ENCODE data around the gene BCL10. TPM values are rescaled to one million over a fixed set of nuclear protein-coding genes. Genes with fewer than 3 reads are reported as not detected.

BCL10 gene
- total and polyA plus RNA-seq, 2 donors = 14.9 to 17.6 TPM

- Histone ChIP-seq H3K36me3 (ENCODE audit: control insufficient read depth in 2 of 2, insufficient read depth in 2 of 2, low read length in 1 of 2) (no peaks in the 10 kb centered on the region), H3K4me3 (ENCODE audit: low read length in 2 of 2) (no peak overlapping the region), H3K27me3 (ENCODE audit: control insufficient read depth in 2 of 2, insufficient read depth in 1 of 2, low read length in 1 of 2) (no peaks in the 10 kb centered on the region), H3K9me3 (ENCODE audit: control insufficient read depth in 2 of 2, insufficient read depth in 1 of 2, low read length in 1 of 2) (no peaks in the 10 kb centered on the region), H3K27ac (ENCODE audit: low read depth in 1 of 2, low read length in 1 of 2) (no peak overlapping the region), H3K4me1 (ENCODE audit: control insufficient read depth in 2 of 2, insufficient read depth in 2 of 2, low read length in 2 of 2) (no peaks in the 10 kb centered on the region)
- no peak for DNase-seq (ENCODE audit: low read depth in 6 of 9, low spot score in 9 of 9)
Observed at GRCh38 chr1:85224295-85224694, 52.1 kb downstream of the BCL10 start.

GRCh38 chr1:85223334-85223733, 53.1 kb downstream of the BCL10 start:
- DNase-seq (ENCODE audit: low read depth in 6 of 9, low spot score in 9 of 9) = no peak
- no peaks in the 10 kb centered on the region for H3K9me3 ChIP-seq (ENCODE audit: control insufficient read depth in 2 of 2, insufficient read depth in 1 of 2, low read length in 1 of 2)
- H3K4me1 ChIP-seq (ENCODE audit: control insufficient read depth in 2 of 2, insufficient read depth in 2 of 2, low read length in 2 of 2) = no peaks in the 10 kb centered on the region
- no peak overlapping the region for H3K27ac ChIP-seq (ENCODE audit: low read depth in 1 of 2, low read length in 1 of 2)
- WGBS = 87% methylated on average over 5 of the region's 5 CpGs
- no peaks in the 10 kb centered on the region for H3K27me3 ChIP-seq (ENCODE audit: control insufficient read depth in 2 of 2, insufficient read depth in 1 of 2, low read length in 1 of 2)
- H3K36me3 ChIP-seq (ENCODE audit: control insufficient read depth in 2 of 2, insufficient read depth in 2 of 2, low read length in 1 of 2) = no peaks in the 10 kb centered on the region
- no peak overlapping the region for H3K4me3 ChIP-seq (ENCODE audit: low read length in 2 of 2)

- DNase-seq (ENCODE audit: low read depth in 6 of 9, low spot score in 9 of 9) = no peak
Observed at GRCh38 chr1:85220756-85221201, 55.7 kb downstream of the BCL10 start.

GRCh38 chr1:85219853-85220610, 56.4 kb downstream of the BCL10 start:
- no peaks in the 10 kb centered on the region for H3K9me3 ChIP-seq (ENCODE audit: control insufficient read depth in 2 of 2, insufficient read depth in 1 of 2, low read length in 1 of 2)
- WGBS = 97% methylated on average over 2 of the region's 2 CpGs
- no peaks in the 10 kb centered on the region for H3K27me3 ChIP-seq (ENCODE audit: control insufficient read depth in 2 of 2, insufficient read depth in 1 of 2, low read length in 1 of 2)
- H3K27ac ChIP-seq (ENCODE audit: low read depth in 1 of 2, low read length in 1 of 2) = no peak overlapping the region
- H3K4me3 ChIP-seq (ENCODE audit: low read length in 2 of 2) = no peak overlapping the region
- no peaks in the 10 kb centered on the region for H3K36me3 ChIP-seq (ENCODE audit: control insufficient read depth in 2 of 2, insufficient read depth in 2 of 2, low read length in 1 of 2)
- no peaks in the 10 kb centered on the region for H3K4me1 ChIP-seq (ENCODE audit: control insufficient read depth in 2 of 2, insufficient read depth in 2 of 2, low read length in 2 of 2)
- DNase-seq (ENCODE audit: low read depth in 6 of 9, low spot score in 9 of 9) = no peak

More at GRCh38 chr1:85220756-85221201, 55.7 kb downstream of the BCL10 start:
- Histone ChIP-seq H3K4me3 (ENCODE audit: low read length in 2 of 2) (no peak overlapping the region), H3K27ac (ENCODE audit: low read depth in 1 of 2, low read length in 1 of 2) (no peak overlapping the region), H3K9me3 (ENCODE audit: control insufficient read depth in 2 of 2, insufficient read depth in 1 of 2, low read length in 1 of 2) (no peaks in the 10 kb centered on the region), H3K36me3 (ENCODE audit: control insufficient read depth in 2 of 2, insufficient read depth in 2 of 2, low read length in 1 of 2) (no peaks in the 10 kb centered on the region), H3K4me1 (ENCODE audit: control insufficient read depth in 2 of 2, insufficient read depth in 2 of 2, low read length in 2 of 2) (no peaks in the 10 kb centered on the region), H3K27me3 (ENCODE audit: control insufficient read depth in 2 of 2, insufficient read depth in 1 of 2, low read length in 1 of 2) (no peaks in the 10 kb centered on the region)
- WGBS = 80% methylated on average over 7 of the region's 7 CpGs

GRCh38 chr1:85216697-85217096, 59.7 kb downstream of the BCL10 start:
- H3K27me3 ChIP-seq (ENCODE audit: control insufficient read depth in 2 of 2, insufficient read depth in 1 of 2, low read length in 1 of 2) = no peaks in the 10 kb centered on the region
- no peaks in the 10 kb centered on the region for H3K9me3 ChIP-seq (ENCODE audit: control insufficient read depth in 2 of 2, insufficient read depth in 1 of 2, low read length in 1 of 2)
- H3K4me3 ChIP-seq (ENCODE audit: low read length in 2 of 2) = no peak overlapping the region
- no peaks in the 10 kb centered on the region for H3K4me1 ChIP-seq (ENCODE audit: control insufficient read depth in 2 of 2, insufficient read depth in 2 of 2, low read length in 2 of 2)
- H3K27ac ChIP-seq (ENCODE audit: low read depth in 1 of 2, low read length in 1 of 2) = no peak overlapping the region
- DNase-seq (ENCODE audit: low read depth in 6 of 9, low spot score in 9 of 9) = no peak
- H3K36me3 ChIP-seq (ENCODE audit: control insufficient read depth in 2 of 2, insufficient read depth in 2 of 2, low read length in 1 of 2) = no peaks in the 10 kb centered on the region

Other genes with a start within 250 kb of the BCL10 start
- gene MCOLN3, start 228.1 kb downstream of the BCL10 start, total RNA-seq = 5.6 TPM
- gene MCOLN3, start 228.1 kb downstream of the BCL10 start, polyA plus RNA-seq = 13.4 TPM
- 1.3 TPM for gene SYDE2, start 75.6 kb downstream of the BCL10 start, total RNA-seq
- 1.1 TPM for gene SYDE2, start 75.6 kb downstream of the BCL10 start, polyA plus RNA-seq
- 22.5 TPM for gene C1orf52, start 17.0 kb downstream of the BCL10 start, total RNA-seq
- 54.8 TPM for gene C1orf52, start 17.0 kb downstream of the BCL10 start, polyA plus RNA-seq
- gene DDAH1, start 188.5 kb upstream of the BCL10 start, total RNA-seq = 0.99 TPM
- gene DDAH1, start 188.5 kb upstream of the BCL10 start, polyA plus RNA-seq = 2.4 TPM

Measured in thymus (tissue), 11 donors.